ENCODE measurements around the gene CTSZ. TPM values are rescaled to one million over a fixed set of nuclear protein-coding genes. Genes with fewer than 3 reads are reported as not detected.

Gene CTSZ
- total and polyA plus RNA-seq, 2 of the 8 experiments (the other 6 are each of a cell fraction or from before 2014, with no cell fraction given): 32.8 to 34.0 TPM

GRCh38 chr20:59047938-59048680 lies 41.1 kb upstream of the CTSZ start (continued):
- no peak for TF ChIP-seq TAF7 (optimal IDR thresholded peaks at IDR 0.05; ENCODE audit: borderline replicate concordance, low read depth, low read length)
- no peak for TF ChIP-seq CHD2 (IDR thresholded peaks at IDR 0.05; ENCODE audit: low read length)
- TF ChIP-seq MAX (IDR thresholded peaks at IDR 0.05): no peak
- TF ChIP-seq SAP30 (IDR thresholded peaks at IDR 0.05; ENCODE audit: insufficient read depth, insufficient replicate concordance, low read length): no peak
- no peak for TF ChIP-seq GABPA (IDR thresholded peaks at IDR 0.05; ENCODE audit: borderline replicate concordance, insufficient read depth, low read length)
- no peak for TF ChIP-seq EP300 (IDR thresholded peaks at IDR 0.05; ENCODE audit: borderline replicate concordance in 1 of 2, low read depth in 2 of 2, low read length in 2 of 2)

Data from H1 (cell line).